ENCODE results near the gene UNC5CL.
A peak's percentile ranks its signal among the peaks of the same experiment; 100 is the strongest.
"Not testable (repeated sequence)": the region's sequence is repeated elsewhere in the genome, so short reads cannot be mapped to it uniquely, and the experiment has no call there.

UNC5CL gene

DNA sequence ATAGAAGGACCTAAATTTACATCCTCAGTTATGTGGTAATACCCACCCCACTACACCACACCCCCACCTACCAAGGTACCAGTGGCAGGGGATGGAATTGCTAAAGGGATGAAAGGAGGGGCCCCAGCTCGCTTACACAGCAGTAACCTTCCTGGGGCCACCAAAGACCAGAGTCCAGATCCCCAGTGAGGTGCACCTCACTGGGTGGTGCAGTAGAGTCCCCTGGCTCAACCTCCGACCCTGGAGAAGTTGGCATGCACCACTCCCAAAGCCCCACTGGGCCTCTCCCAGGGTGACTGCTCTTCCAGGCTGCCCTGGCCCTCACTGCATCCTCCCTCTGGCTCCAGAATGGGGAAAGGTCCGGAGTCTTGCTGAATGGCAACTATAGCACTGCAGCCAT is 816 bp downstream of the UNC5CL start:
- DNase-seq, result no peak

DNA sequence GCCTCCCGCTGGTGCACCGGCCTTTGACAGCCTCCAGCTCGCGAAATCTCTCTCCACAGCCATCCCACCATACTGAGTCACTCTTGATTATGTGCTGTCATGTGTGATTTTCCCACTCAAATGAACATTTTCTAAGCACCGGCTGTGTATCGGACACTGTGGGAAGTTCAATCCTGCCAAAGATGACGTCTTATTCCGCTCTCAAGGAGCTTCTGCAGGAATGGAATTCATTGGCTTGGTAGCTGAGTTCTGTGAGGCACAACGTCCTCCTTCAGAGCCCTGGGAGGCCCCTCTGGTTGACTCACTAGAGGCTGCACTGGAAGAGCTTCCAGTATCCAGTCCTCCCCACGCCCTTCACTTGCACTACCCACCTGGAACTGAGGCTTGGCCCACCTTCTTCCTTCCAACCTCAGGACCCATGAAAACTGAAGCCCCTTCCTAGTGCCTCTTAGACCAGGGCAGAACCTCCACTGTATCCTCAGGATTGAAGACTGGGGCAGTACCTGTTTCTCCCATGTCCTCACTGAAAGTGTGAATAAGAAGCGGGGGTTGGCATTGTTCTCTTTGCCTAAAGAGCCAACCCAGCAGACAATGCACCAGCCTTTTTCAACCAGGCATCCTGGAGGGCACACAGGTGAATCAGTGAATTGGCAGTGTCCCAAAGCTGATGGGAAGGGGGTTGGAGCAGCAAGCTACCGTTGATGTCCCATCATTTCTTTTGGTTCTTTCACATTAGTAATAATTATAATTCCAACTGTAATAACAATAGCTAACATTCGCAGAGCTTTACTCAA is 1.7 kb downstream of the UNC5CL start:
- DNase-seq, result no peak

DNA sequence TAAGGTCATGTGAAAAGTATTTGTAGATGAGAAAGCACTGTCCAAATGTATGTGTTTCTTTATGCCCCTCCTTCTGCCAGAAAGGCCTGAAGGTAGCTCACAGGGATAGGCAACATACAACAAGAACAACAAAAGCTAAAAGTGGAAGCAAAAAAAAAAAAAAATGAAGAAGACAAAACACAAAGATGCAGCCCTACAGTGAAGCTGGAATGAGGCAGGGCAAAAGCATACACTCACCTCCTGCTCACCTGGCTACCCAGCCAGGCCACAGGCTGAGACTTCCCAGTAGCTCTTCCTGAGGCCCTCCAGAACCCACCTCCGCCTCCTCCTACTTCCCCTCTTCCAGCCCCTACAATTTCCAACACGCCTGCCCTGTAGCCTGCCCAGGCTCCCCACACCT is 2.4 kb downstream of the UNC5CL start:
- no peak for DNase-seq

DNA sequence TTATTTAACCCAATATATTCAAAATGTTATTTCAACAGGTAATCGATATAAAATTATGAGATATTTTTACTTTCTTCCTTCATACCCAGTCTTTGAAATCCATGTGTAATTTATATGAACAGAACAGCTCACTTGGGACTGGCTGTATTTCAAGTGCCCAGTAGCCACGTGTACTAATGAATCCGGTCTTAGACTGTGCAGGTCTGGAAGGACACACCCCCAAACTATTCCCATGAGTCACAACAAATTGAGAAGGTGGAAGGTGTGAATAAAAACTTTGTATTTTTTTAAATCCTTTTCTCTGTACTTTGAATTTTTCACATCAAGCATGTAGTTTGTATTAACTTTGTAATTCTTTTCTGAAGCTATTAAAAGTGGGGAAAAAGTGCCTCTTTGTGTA is 2.8 kb downstream of the UNC5CL start:
- DNase-seq, result no peak

DNA sequence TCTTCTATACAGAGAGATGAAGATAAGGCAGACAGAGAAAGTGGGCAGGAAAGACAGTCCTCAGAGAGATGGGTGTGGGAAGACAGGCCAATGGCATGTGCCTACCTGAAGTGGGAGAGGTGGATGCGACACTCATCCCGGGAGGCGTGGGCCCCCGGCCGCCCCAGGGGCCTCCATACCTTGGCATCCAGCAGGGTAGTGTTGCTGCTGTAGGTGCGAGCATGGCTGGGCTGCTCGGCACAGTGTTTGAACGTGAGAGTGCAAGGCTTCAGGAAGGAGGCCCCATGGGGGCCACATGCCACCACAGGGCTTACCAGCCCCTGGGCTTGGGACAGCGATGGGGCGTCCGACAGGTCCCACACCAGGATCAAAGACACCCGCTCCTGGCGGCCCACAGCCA is 5.2 kb downstream of the UNC5CL start:
- no peak for DNase-seq

DNA sequence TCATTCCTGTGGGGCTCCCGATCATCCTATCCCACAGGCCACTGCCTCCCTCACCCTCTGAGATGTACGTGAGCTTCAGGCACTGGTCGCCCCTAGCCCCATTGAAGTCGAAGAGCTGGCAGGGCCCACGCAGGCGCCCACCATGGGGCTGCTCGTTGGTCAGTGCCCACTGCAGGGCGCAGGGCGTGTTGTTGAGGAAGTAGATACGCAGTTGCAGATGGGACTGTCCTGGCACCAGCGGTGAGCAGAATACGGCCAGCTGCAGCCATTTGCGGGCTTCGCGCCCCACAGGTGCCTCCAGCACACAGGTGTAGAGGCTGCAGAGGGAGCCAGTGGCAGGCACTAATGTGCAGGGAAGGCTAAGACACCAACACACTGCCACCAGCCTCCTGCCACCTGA is 6.2 kb downstream of the UNC5CL start:
- DNase-seq, result no peak

- peak in 2 of 4 experiments; percentile 15 to 19 for DNase-seq
These were observed 10.2 kb downstream of the UNC5CL start for GRCh38 chr6:41028561-41029412.

- DNase-seq, result peak; percentile 51 to 64 (median 60)
These were observed 11.0 kb downstream of the UNC5CL start for GRCh38 chr6:41027799-41028560.

- DNase-seq, result no peak
These were observed 11.8 kb downstream of the UNC5CL start for GRCh38 chr6:41027241-41027640.

- no peak for DNase-seq
These were observed 13.0 kb downstream of the UNC5CL start for GRCh38 chr6:41025966-41026530.

- no peak for DNase-seq
These were observed 15.9 kb downstream of the UNC5CL start for GRCh38 chr6:41023114-41023513.

- no peak for DNase-seq
These were observed 16.7 kb downstream of the UNC5CL start for GRCh38 chr6:41022294-41022693.

DNA sequence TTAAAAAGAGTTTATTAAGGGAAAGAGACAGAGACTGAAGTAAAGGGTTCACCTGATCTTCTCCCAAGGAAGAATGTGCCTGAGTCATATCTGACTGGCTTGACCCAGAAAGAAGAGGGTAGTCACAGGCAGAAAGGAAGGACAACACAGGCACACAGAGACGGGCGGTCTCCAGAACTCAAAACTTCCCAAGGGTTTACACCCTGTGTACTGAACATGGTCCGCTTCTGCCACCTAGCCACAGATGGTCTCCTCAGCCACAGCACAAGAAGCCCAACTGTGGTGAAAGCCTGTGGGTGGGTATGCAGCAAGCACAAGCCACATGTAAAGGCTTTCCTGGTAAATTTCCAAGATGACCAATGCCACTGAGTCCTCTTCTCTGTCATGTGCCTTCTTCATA is 17.2 kb downstream of the UNC5CL start:
- no peak for DNase-seq

- no peak for DNase-seq
These were observed 21.4 kb downstream of the UNC5CL start for GRCh38 chr6:41017663-41018062.

GRCh38 chr6:41015860-41016259 is 23.2 kb downstream of the UNC5CL start:
- DNase-seq, result not testable (repeated sequence)

DNA sequence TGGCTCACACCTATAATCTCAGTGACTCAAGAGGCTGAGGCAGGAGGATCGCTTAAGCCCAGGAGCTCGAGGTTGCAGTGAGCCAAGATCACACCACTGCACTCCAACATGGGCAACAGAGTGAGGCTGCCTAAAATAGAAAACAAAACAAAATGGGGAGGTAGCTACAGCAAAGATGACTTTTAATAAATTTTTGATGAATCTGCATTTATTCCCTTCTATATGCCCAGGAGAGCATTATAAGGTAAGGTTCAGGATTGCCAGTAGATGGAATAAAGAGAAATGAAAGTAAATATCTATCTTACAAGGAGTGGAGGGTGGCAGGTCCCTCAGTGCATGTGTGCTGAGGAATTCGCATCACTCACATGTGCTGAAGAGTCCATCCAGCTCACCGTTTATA is 24.2 kb downstream of the UNC5CL start:
- no peak for DNase-seq

- no peak for DNase-seq
These were observed 25.4 kb downstream of the UNC5CL start for GRCh38 chr6:41013466-41014153.

GRCh38 chr6:41011673-41012072 is 27.3 kb downstream of the UNC5CL start:
- DNase-seq, result no peak

- no peak for DNase-seq
These were observed 29.4 kb downstream of the UNC5CL start for GRCh38 chr6:41009669-41010068.

GRCh38 chr6:41008011-41008410 is 31.0 kb downstream of the UNC5CL start:
- no peak for DNase-seq

DNA sequence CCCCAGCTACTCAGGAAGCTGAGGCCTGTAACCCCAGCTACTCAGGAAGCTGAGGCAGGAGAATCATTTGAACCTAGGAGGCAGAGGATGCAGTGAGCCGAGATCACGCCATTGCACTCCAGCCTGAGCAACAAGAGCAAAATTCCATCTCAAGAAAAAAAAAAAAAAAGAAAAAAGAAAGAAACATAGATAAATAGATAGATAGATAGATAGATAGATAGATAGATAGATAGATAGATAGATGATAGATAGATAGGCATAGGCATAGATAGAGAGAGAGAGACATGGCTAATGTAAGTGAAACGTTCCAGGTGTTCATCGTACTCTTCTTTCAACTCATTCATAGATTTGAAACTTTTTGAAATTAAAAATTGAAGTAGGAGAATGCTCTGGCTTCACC is 32.0 kb downstream of the UNC5CL start:
- DNase-seq, result not testable (repeated sequence)

- DNase-seq, result peak; percentile 9 to 17 (median 14)
These were observed 32.8 kb downstream of the UNC5CL start for GRCh38 chr6:41006217-41006616.

Data from activated CD4-positive, CD25-positive, alpha-beta regulatory T cell (primary cell).